Measurements from ENCODE around the gene KANSL2.
"Not testable (repeated sequence)": the region's sequence is repeated elsewhere in the genome, so short reads cannot be mapped to it uniquely, and the experiment has no call there.

The KANSL2 gene
- total RNA-seq = 73.2 to 159 (median 80.7) reads per million in 9 experiments

- Mint-ChIP-seq H3K4me3 (peak within 1 kb of the TSS; percentile 91 to 93), H3K36me3 (ENCODE audit: insufficient read depth) (peaks cover 67% of the 10 kb centered on the region), H3K27ac (peak within 1 kb of the TSS; percentile 96 to 97), H3K27me3 (no peaks in the 10 kb centered on the region), H3K9me3 (no peaks in the 10 kb centered on the region), H3K4me1 (ENCODE audit: low read depth in 2 of 2) (peaks cover 37 to 41% of the 10 kb centered on the region in 2 donors)
- ATAC-seq (replicated peaks) = peak; percentile 95
- peak; percentile 95 to 96 (median 95) for DNase-seq
These were observed at the start of gene KANSL2 for GRCh38 chr12:48681710-48682532. TSS of gene KANSL2 (minus strand) at chr12:48682238. CDS start at chr12:48681632, 606 bp downstream.

- Mint-ChIP-seq H3K36me3 (ENCODE audit: insufficient read depth) (no peaks in the 10 kb centered on the region), H3K4me3 (no peak overlapping the region), H3K4me1 (ENCODE audit: low read depth in 2 of 2) (no peaks in the 10 kb centered on the region), H3K27ac (no peak overlapping the region), H3K27me3 (peaks cover 13 to 17% of the 10 kb centered on the region in 2 donors), H3K9me3 (no peaks in the 10 kb centered on the region)
- ATAC-seq (replicated peaks) = no peak
- DNase-seq = no peak
These were observed 46.8 kb upstream of the KANSL2 start for GRCh38 chr12:48728807-48729206.

- not testable (repeated sequence) for DNase-seq; H3K4me3 Mint-ChIP-seq; H3K27me3 Mint-ChIP-seq; ATAC-seq (replicated peaks); H3K9me3 Mint-ChIP-seq; H3K27ac Mint-ChIP-seq
- H3K4me1 Mint-ChIP-seq (ENCODE audit: low read depth in 2 of 2) = peaks cover 15 to 17% of the 10 kb centered on the region in 2 donors
- H3K36me3 Mint-ChIP-seq (ENCODE audit: insufficient read depth) = peaks cover 20% of the 10 kb centered on the region
These were observed 38.7 kb upstream of the KANSL2 start for GRCh38 chr12:48720737-48721136.

GRCh38 chr12:48720171-48720570 is 38.1 kb upstream of the KANSL2 start:
- peaks cover 18 to 19% of the 10 kb centered on the region in 2 donors for H3K4me1 Mint-ChIP-seq (ENCODE audit: low read depth in 2 of 2)
- not testable (repeated sequence) for H3K27me3 Mint-ChIP-seq; H3K27ac Mint-ChIP-seq; DNase-seq; H3K4me3 Mint-ChIP-seq; H3K9me3 Mint-ChIP-seq; ATAC-seq (replicated peaks)
- peaks cover 25% of the 10 kb centered on the region for H3K36me3 Mint-ChIP-seq (ENCODE audit: insufficient read depth)

- not testable (repeated sequence) for H3K27ac Mint-ChIP-seq; H3K4me3 Mint-ChIP-seq; ATAC-seq (replicated peaks); DNase-seq; H3K27me3 Mint-ChIP-seq; H3K9me3 Mint-ChIP-seq
- peaks cover 23 to 26% of the 10 kb centered on the region in 2 donors for H3K4me1 Mint-ChIP-seq (ENCODE audit: low read depth in 2 of 2)
- peaks cover 30% of the 10 kb centered on the region for H3K36me3 Mint-ChIP-seq (ENCODE audit: insufficient read depth)
These were observed 37.0 kb upstream of the KANSL2 start for GRCh38 chr12:48719002-48719401.

- Mint-ChIP-seq H3K36me3 (ENCODE audit: insufficient read depth) (peaks cover 45% of the 10 kb centered on the region), H3K4me3 (peak overlapping the region; percentile 89 to 97), H3K27me3 (no peaks in the 10 kb centered on the region), H3K9me3 (peaks cover 5 to 8% of the 10 kb centered on the region in 2 donors), H3K27ac (peak overlapping the region; percentile 98 to 100), H3K4me1 (ENCODE audit: low read depth in 2 of 2) (peaks cover 31 to 35% of the 10 kb centered on the region in 2 donors)
- ATAC-seq (replicated peaks) (no peak), DNase-seq (no peak)
These were observed 35.2 kb upstream of the KANSL2 start for GRCh38 chr12:48717252-48717695.

GRCh38 chr12:48716493-48717251 is 34.6 kb upstream of the KANSL2 start, which contains the start of gene CCNT1:
TSS of gene CCNT1 (minus strand) at chr12:48716707. CDS start at chr12:48716675, 32 bp downstream.
- peaks cover 50% of the 10 kb centered on the region for H3K36me3 Mint-ChIP-seq (ENCODE audit: insufficient read depth)
- H3K27me3 Mint-ChIP-seq = no peaks in the 10 kb centered on the region
- H3K9me3 Mint-ChIP-seq = peaks cover 5 to 8% of the 10 kb centered on the region in 2 donors
- DNase-seq (peak; percentile 97 to 98 (median 97)), ATAC-seq (replicated peaks) (peak; percentile 90)
- peak within 1 kb of the TSS; percentile 89 to 97 for H3K4me3 Mint-ChIP-seq
- peaks cover 31 to 35% of the 10 kb centered on the region in 2 donors for H3K4me1 Mint-ChIP-seq (ENCODE audit: low read depth in 2 of 2)
- peak within 1 kb of the TSS; percentile 98 to 100 for H3K27ac Mint-ChIP-seq

- H3K4me1 Mint-ChIP-seq (ENCODE audit: low read depth in 2 of 2) = peaks cover 31 to 35% of the 10 kb centered on the region in 2 donors
- DNase-seq (no peak), ATAC-seq (replicated peaks) (no peak)
- H3K9me3 Mint-ChIP-seq = peaks cover 5 to 8% of the 10 kb centered on the region in 2 donors
- no peaks in the 10 kb centered on the region for H3K27me3 Mint-ChIP-seq
- H3K4me3 Mint-ChIP-seq = peak overlapping the region; percentile 89 to 97
- H3K36me3 Mint-ChIP-seq (ENCODE audit: insufficient read depth) = peaks cover 54% of the 10 kb centered on the region
- H3K27ac Mint-ChIP-seq = peak overlapping the region; percentile 98 to 100
These were observed 34.1 kb upstream of the KANSL2 start for GRCh38 chr12:48716168-48716492.

- Mint-ChIP-seq H3K36me3 (ENCODE audit: insufficient read depth) (peaks cover 74% of the 10 kb centered on the region), H3K4me3 (no peak overlapping the region), H3K4me1 (ENCODE audit: low read depth in 2 of 2) (peaks cover 38 to 56% of the 10 kb centered on the region in 2 donors), H3K27ac (peak overlapping the region; percentile 38 to 46), H3K27me3 (no peaks in the 10 kb centered on the region), H3K9me3 (no peaks in the 10 kb centered on the region)
- no peak for DNase-seq
- no peak for ATAC-seq (replicated peaks)
These were observed 30.2 kb upstream of the KANSL2 start for GRCh38 chr12:48712209-48712608.

GRCh38 chr12:48698822-48699221 is 16.8 kb upstream of the KANSL2 start:
- not testable (repeated sequence) for ATAC-seq (replicated peaks)
- Mint-ChIP-seq H3K36me3 (ENCODE audit: insufficient read depth) (peaks cover 99% of the 10 kb centered on the region), H3K4me1 (ENCODE audit: low read depth in 2 of 2) (peaks cover 0 to 17% of the 10 kb centered on the region in 2 donors)

GRCh38 chr12:48696626-48697025 is 14.6 kb upstream of the KANSL2 start:
- H3K4me3 Mint-ChIP-seq = no peak overlapping the region
- no peaks in the 10 kb centered on the region for H3K27me3 Mint-ChIP-seq
- no peak for DNase-seq
- H3K4me1 Mint-ChIP-seq (ENCODE audit: low read depth in 2 of 2) = peaks cover 0 to 17% of the 10 kb centered on the region in 2 donors
- H3K36me3 Mint-ChIP-seq (ENCODE audit: insufficient read depth) = peaks cover 99% of the 10 kb centered on the region
- peak overlapping the region in 1 of 2 donors; percentile 38 for H3K27ac Mint-ChIP-seq
- no peaks in the 10 kb centered on the region for H3K9me3 Mint-ChIP-seq
- ATAC-seq (replicated peaks) = no peak

More at GRCh38 chr12:48698822-48699221, 16.8 kb upstream of the KANSL2 start:
- H3K4me3 Mint-ChIP-seq, H3K27me3 Mint-ChIP-seq, H3K9me3 Mint-ChIP-seq, DNase-seq: not testable (repeated sequence)
- H3K27ac Mint-ChIP-seq = peak overlapping the region in 1 of 2 donors; percentile 20

- H3K4me3 Mint-ChIP-seq = no peak overlapping the region
- peak overlapping the region in 1 of 2 donors; percentile 38 for H3K27ac Mint-ChIP-seq
- H3K27me3 Mint-ChIP-seq = no peaks in the 10 kb centered on the region
- ATAC-seq (replicated peaks) = no peak
- peaks cover 0 to 19% of the 10 kb centered on the region in 2 donors for H3K4me1 Mint-ChIP-seq (ENCODE audit: low read depth in 2 of 2)
- no peaks in the 10 kb centered on the region for H3K9me3 Mint-ChIP-seq
- DNase-seq = no peak
- peaks cover 98% of the 10 kb centered on the region for H3K36me3 Mint-ChIP-seq (ENCODE audit: insufficient read depth)
These were observed 13.8 kb upstream of the KANSL2 start for GRCh38 chr12:48695859-48696258.

- no peak for ATAC-seq (replicated peaks)
- DNase-seq = no peak
- Mint-ChIP-seq H3K27me3 (no peaks in the 10 kb centered on the region), H3K36me3 (ENCODE audit: insufficient read depth) (peaks cover 92% of the 10 kb centered on the region), H3K4me1 (ENCODE audit: low read depth in 2 of 2) (peaks cover 0 to 15% of the 10 kb centered on the region in 2 donors), H3K9me3 (no peaks in the 10 kb centered on the region), H3K27ac (peak overlapping the region in 1 of 2 donors; percentile 35), H3K4me3 (no peak overlapping the region)
These were observed 12.0 kb upstream of the KANSL2 start for GRCh38 chr12:48694038-48694437.
